HFF-Myc (cell line): ENCODE measurements around the gene BMPR1B.

Source experiments
- DNase-seq: peaks from one replicate; pipeline ENCODE4 v3.0.0-alpha.2; 2011; ENCODE audit warnings: low read depth; ENCODE audit errors: extremely low read depth
- H3K4me3 ChIP-seq: replicated peaks from 2 replicates; pipeline ENCODE4 v1.5.1; 2011; ENCODE audit warnings: low read depth, mild to moderate bottlenecking, control low read depth, low read length
- TF ChIP-seq, protein P1 (sequence below): IDR thresholded peaks from 2 replicates; pipeline ENCODE4 v1.5.1; 2012; ENCODE audit warnings: mild to moderate bottlenecking, low read depth, low read length, control low read depth; ENCODE audit errors: missing control alignments

BMPR1B gene

DNA sequence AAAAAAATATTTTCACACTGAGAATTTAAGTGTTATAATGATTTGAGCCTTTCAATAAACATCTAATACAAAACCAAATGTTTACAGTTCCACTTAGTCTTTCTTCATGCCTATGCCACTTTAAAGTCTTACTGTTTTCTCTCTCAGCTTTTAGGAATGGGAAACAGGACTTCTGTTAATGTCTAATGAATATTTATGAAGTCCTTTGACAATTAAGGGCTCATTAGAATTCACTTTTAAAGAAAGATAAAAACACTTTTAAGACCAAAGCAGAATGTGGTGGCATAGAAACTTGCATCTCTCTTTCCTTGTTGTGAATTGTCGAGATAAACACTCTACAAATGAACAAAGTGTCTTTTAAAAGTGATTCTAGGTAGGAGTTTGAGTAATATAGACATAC is 315.9 kb downstream of the BMPR1B start:
- no peak for DNase-seq
- TF ChIP-seq, protein P1, sequence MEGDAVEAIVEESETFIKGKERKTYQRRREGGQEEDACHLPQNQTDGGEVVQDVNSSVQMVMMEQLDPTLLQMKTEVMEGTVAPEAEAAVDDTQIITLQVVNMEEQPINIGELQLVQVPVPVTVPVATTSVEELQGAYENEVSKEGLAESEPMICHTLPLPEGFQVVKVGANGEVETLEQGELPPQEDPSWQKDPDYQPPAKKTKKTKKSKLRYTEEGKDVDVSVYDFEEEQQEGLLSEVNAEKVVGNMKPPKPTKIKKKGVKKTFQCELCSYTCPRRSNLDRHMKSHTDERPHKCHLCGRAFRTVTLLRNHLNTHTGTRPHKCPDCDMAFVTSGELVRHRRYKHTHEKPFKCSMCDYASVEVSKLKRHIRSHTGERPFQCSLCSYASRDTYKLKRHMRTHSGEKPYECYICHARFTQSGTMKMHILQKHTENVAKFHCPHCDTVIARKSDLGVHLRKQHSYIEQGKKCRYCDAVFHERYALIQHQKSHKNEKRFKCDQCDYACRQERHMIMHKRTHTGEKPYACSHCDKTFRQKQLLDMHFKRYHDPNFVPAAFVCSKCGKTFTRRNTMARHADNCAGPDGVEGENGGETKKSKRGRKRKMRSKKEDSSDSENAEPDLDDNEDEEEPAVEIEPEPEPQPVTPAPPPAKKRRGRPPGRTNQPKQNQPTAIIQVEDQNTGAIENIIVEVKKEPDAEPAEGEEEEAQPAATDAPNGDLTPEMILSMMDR, result no peak
- no peak overlapping the region for H3K4me3 ChIP-seq

DNA sequence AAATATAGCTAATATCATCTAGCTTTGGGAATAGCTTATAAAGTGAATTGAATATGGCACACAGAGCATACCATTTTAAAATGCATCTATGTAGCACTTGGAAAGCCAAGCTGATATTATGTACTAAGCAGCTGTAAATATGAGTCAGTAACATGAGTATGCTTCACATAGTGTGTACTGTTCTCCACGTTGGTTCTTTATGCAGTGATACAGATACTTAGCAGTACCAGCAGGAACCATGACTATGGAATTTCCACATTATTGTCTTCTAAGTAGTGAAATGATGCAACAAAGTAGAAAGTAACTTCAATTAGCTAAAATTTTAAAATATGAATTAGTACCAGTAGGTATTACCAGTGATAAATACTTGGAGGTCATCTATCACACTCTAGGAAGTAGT is 320.1 kb downstream of the BMPR1B start:
- DNase-seq, result no peak
- H3K4me3 ChIP-seq, result no peak overlapping the region
- TF ChIP-seq, protein P1, result no peak

DNA sequence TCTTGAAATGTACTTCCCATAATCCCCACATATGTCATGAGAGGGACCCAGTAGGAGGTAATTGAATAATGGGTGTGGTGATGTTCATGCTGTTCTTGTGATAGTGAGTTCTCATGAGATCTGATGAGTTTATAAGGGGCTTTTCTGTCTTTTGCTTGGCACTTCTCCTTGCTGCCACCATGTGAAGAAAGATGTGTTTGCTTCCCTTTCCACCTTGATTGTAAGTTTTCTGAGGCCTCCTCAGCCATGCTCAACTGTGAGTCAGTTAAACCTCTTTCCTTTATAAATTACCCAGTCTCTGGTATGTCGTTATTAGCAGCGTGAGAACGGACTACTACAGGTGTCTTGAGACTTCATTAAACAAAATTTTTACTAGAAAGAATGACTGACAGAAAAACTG is 323.2 kb downstream of the BMPR1B start:
- DNase-seq, result no peak
- no peak overlapping the region for H3K4me3 ChIP-seq
- TF ChIP-seq, protein P1, result no peak

DNA sequence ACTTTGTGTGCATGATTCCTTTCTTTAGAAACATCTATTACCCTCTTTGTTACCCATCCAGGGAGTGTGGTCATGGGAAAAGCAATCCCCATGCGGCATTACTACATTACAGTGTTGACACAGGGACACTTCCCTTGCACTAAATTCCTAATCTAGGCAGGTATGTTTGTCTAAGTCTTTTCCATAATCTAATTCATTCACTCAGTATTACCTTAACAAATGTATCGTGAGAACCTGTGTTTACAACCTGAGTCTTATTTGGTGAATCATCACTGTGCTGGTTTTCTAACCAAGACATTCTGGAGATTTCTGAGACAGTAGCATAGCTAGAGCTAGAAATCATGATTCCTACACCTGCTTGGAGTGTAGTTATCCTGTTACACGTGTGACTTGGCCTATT is 326.8 kb downstream of the BMPR1B start:
- DNase-seq, result no peak
- TF ChIP-seq, protein P1, result no peak
- no peak overlapping the region for H3K4me3 ChIP-seq

DNA sequence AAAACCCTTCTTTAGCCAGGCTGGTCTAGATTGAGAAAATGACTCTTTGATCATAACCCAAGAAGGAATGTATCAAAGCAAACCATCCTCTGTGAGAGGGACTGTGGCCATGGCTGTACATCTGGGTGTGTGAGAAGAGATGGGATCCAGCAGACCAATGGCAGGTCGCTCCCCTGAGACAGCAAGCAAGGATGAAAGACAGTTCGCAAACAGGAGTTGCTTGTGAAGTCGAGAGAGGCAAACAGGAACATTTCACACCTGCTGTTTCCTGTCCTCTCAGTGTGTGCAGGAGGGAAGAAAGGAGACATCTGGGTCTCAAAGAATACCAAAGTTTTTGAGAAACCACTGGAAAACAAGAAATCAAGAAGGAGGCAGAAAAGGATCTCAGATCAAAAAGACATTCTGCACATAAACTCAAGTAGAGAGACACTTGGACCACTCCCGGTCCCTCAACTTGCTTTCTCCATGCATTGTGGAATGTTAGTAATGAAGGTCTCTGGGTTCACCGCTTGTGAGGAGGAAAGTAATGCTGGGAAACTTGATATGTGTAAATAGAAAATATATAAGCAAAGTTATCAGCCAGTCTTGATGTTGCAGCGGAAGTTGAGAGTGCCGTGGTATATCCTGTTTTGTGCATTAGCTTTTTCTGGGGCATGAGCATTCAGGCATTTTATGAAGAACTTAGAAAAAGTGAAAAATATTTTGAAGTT is 327.5 kb downstream of the BMPR1B start:
- no peak overlapping the region for H3K4me3 ChIP-seq
- no peak for DNase-seq
- TF ChIP-seq, protein P1, result no peak

DNA sequence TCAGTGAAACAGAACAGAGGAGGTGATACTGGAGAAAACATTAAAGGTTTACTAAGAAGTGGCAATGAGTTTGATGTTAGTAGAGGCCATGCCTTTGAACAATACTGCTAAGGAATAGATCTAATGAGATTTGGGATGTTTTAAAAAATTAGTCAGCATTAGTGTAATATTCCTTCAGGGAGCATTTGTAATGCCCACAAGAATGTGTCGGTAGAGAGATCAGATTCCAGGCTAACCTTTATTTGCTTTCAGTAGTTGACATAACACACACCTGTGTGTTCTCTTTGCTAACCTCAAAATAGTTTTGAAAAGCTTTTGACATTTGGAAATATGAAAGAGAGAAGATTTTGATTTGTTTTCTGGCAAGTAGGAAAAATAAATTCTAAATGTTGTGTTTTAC is 328.8 kb downstream of the BMPR1B start:
- DNase-seq, result no peak
- TF ChIP-seq, protein P1, result no peak
- H3K4me3 ChIP-seq, result no peak overlapping the region
